Measurements from ENCODE around the gene SEC14L1.

- TF ChIP-seq CTCF (IDR thresholded peaks at IDR 0.05) (no peak), EP300 (IDR thresholded peaks at IDR 0.05) (no peak), POLR2AphosphoS5 (IDR thresholded peaks at IDR 0.05) (no peak), POLR2A (IDR thresholded peaks at IDR 0.05) (no peak)
These were observed 40.0 kb downstream of the SEC14L1 start for GRCh38 chr17:77180503-77181357.
